SK-N-SH (cell line): ENCODE data around the gene KIF18A. TPM values are rescaled to one million over a fixed set of nuclear protein-coding genes. Genes with fewer than 3 reads are reported as not detected.

Experiments used
- CTCF ChIA-PET: fragments of 300-600, 350-600 bp; formaldehyde crosslinking; extraction: SDS; loops from one replicate; lab custom pipeline; 2021; lab: Yijun Ruan, JAX
- POLR2A ChIA-PET: fragments of 350-600 bp; sonication (Branson Sonifier 250); formaldehyde crosslinking; extraction: SDS; loops from one replicate; lab custom pipeline; 2020; ENCODE audit warnings: antibody characterized with exemption, inconsistent platforms; lab: Yijun Ruan, JAX
- DNase-seq: peaks from one replicate; pipeline ENCODE4 v3.0.0; 2012
- H2AFZ ChIP-seq: fragments of 200-600 bp; sonication (generic); 2 replicates; pipeline ENCODE4 v1.8.1; 2016; ENCODE audit warnings: antibody characterized with exemption, mild to moderate bottlenecking, low read depth
- H3F3A ChIP-seq: fragments of 200-600 bp; sonication (generic); replicated peaks from 2 replicates; pipeline ENCODE3; 2016; ENCODE audit warnings: antibody characterized with exemption, mild to moderate bottlenecking; ENCODE audit not compliant: insufficient read depth
- H3K27ac ChIP-seq, 2 experiments: fragments of 200-500 bp in 1 of 2; fragments of 200-600 bp in 1 of 2; sonication (Bioruptor generic) in 1 of 2; sonication (generic), shearing (Covaris generic) in 1 of 2; 2 replicates each; pipeline versions ENCODE4 v1.5.1 to v1.6.1; 2014 to 2016; ENCODE audit warnings: low read depth in 2 of 2, inconsistent platforms in 1 of 2, low read length in 1 of 2, mild to moderate bottlenecking in 1 of 2, mixed read lengths in 1 of 2
- H3K27me3 ChIP-seq: fragments of 200-600 bp; sonication (generic), shearing (Covaris generic); 2 replicates; pipeline ENCODE4 v1.6.1; 2016; ENCODE audit warnings: mixed run types; ENCODE audit not compliant: insufficient read depth
- H3K36me3 ChIP-seq, 2 experiments: fragments of 200-500 bp in 1 of 2; fragments of 200-600 bp in 1 of 2; sonication (Bioruptor generic) in 1 of 2; sonication (generic) in 1 of 2; replicated peaks in 1 of 2; 2 replicates each; pipeline versions ENCODE3 to v1.5.1; 2014 to 2016; ENCODE audit warnings: low read length in 1 of 2, mild to moderate bottlenecking in 1 of 2; ENCODE audit not compliant: insufficient read depth in 2 of 2, control insufficient read depth in 1 of 2
- H3K4me1 ChIP-seq, 2 experiments: fragments of 200-500 bp in 1 of 2; fragments of 200-600 bp in 1 of 2; sonication (Bioruptor generic) in 1 of 2; sonication (generic), shearing (Covaris generic) in 1 of 2; 2 replicates each; pipeline versions ENCODE4 v1.5.1 to v1.6.1; 2014 to 2016; ENCODE audit warnings: low read depth in 1 of 2, low read length in 1 of 2, mixed run types in 1 of 2; ENCODE audit not compliant: insufficient read depth in 2 of 2, control insufficient read depth in 1 of 2
- H3K4me2 ChIP-seq: fragments of 200-600 bp; sonication (generic), shearing (Covaris generic); 2 replicates; pipeline ENCODE4 v1.6.1; 2017; ENCODE audit warnings: mixed run types
- H3K4me3 ChIP-seq, 2 experiments: fragments of 200-500 bp in 1 of 2; fragments of 200-600 bp in 1 of 2; sonication (Bioruptor generic) in 1 of 2; sonication (generic), shearing (Covaris generic) in 1 of 2; 2 replicates each; pipeline versions ENCODE4 v1.5.1 to v1.8.1; 2014 to 2016; ENCODE audit warnings: low read depth in 2 of 2, inconsistent platforms in 1 of 2, low read length in 1 of 2, mild to moderate bottlenecking in 1 of 2, mixed read lengths in 1 of 2, moderate library complexity in 1 of 2
- H3K79me2 ChIP-seq: fragments of 200-600 bp; sonication (generic); 2 replicates; pipeline ENCODE4 v1.8.1; 2017; ENCODE audit warnings: mild to moderate bottlenecking; ENCODE audit not compliant: insufficient read depth
- H3K9ac ChIP-seq: fragments of 200-600 bp; sonication (generic); 2 replicates; pipeline ENCODE4 v1.6.1; 2017; ENCODE audit warnings: mixed run types
- H3K9me2 ChIP-seq: fragments of 200-600 bp; sonication (generic); 2 replicates; pipeline ENCODE4 v1.6.1; 2017; ENCODE audit warnings: mixed run types
- H3K9me3 ChIP-seq: fragments of 200-600 bp; sonication (generic); 2 replicates; pipeline ENCODE4 v1.6.1; 2017; ENCODE audit warnings: mixed run types, mild to moderate bottlenecking, moderate library complexity
- H4K20me1 ChIP-seq: fragments of 200-600 bp; sonication (generic); 2 replicates; pipeline ENCODE4 v1.6.1; 2017; ENCODE audit warnings: mild to moderate bottlenecking, mixed run types; ENCODE audit not compliant: insufficient read depth
- CHD2 ChIP-seq: fragments of 150-350 bp; IDR thresholded peaks from 2 replicates; pipeline ENCODE4 v1.6.1; 2018; ENCODE audit warnings: low read length; ENCODE audit not compliant: partially characterized antibody
- EP300 ChIP-seq, 2 experiments: IDR thresholded peaks; 2 replicates each; pipeline versions ENCODE4 v1.4.0 to v1.6.1; 2012; ENCODE audit warnings: borderline replicate concordance in 1 of 2, low read depth in 1 of 2, low read length in 1 of 2
- EZH2phosphoT487 ChIP-seq: fragments of 200-600 bp; sonication (generic); IDR thresholded peaks from 2 replicates; pipeline ENCODE4 v1.6.1; 2017; ENCODE audit warnings: low read depth, mixed run types, mild to moderate bottlenecking, antibody characterized with exemption, moderate library complexity, borderline replicate concordance
- FOSL2 ChIP-seq: IDR thresholded peaks from 2 replicates; pipeline ENCODE4 v1.4.0; 2012; ENCODE audit warnings: low read depth, mild to moderate bottlenecking, moderate library complexity, borderline replicate concordance
- FOXJ3 ChIP-seq: sonication (generic); formaldehyde crosslinking; IDR thresholded peaks from 2 replicates; pipeline ENCODE4 v1.5.1; 2020; ENCODE audit warnings: mild to moderate bottlenecking, missing genetic modification reagents
- GABPA ChIP-seq: IDR thresholded peaks from 2 replicates; pipeline ENCODE4 v1.4.0; 2012; ENCODE audit warnings: low read depth, mild to moderate bottlenecking
- GATA2 ChIP-seq: sonication (generic); formaldehyde crosslinking; IDR thresholded peaks from 2 replicates; pipeline ENCODE4 v1.5.0; 2020; ENCODE audit warnings: mild to moderate bottlenecking, missing genetic modification reagents
- IRF3 ChIP-seq: fragments of 150-350 bp; IDR thresholded peaks from 2 replicates; pipeline ENCODE4 v1.6.1; 2016; ENCODE audit warnings: mild to moderate bottlenecking, low read depth, low read length
- JUND ChIP-seq: IDR thresholded peaks from 2 replicates; pipeline ENCODE4 v1.4.0; 2012
- MEF2A ChIP-seq: IDR thresholded peaks from 2 replicates; pipeline ENCODE4 v1.4.0; 2012; ENCODE audit warnings: low read depth, borderline replicate concordance
- NRF1 ChIP-seq: IDR thresholded peaks from 2 replicates; pipeline ENCODE4 v1.6.1; 2012; ENCODE audit warnings: low read depth, mild to moderate bottlenecking, low read length
- REST ChIP-seq: IDR thresholded peaks from 2 replicates; pipeline ENCODE4 v1.6.1; 2012; ENCODE audit warnings: mild to moderate bottlenecking, low read depth, low read length, moderate library complexity
- RFX5 ChIP-seq: IDR thresholded peaks from 2 replicates; pipeline ENCODE4 v1.6.1; 2012; ENCODE audit warnings: mild to moderate bottlenecking, improper control_type of control experiment, low read length
- SIN3A ChIP-seq: IDR thresholded peaks from 2 replicates; pipeline ENCODE4 v1.6.1; 2012; ENCODE audit warnings: low read depth, mild to moderate bottlenecking, low read length, moderate library complexity, borderline replicate concordance
- TCF12 ChIP-seq: IDR thresholded peaks from 2 replicates; pipeline ENCODE4 v1.4.0; 2012
- USF1 ChIP-seq: IDR thresholded peaks from 2 replicates; pipeline ENCODE4 v1.4.0; 2012; ENCODE audit warnings: low read depth, borderline replicate concordance
- USF2 ChIP-seq: fragments of 150-350 bp; IDR thresholded peaks from 2 replicates; pipeline ENCODE4 v1.6.1; 2017; ENCODE audit warnings: antibody characterized with exemption, low read length, low read depth, borderline replicate concordance
- YY1 ChIP-seq: IDR thresholded peaks from 2 replicates; pipeline ENCODE4 v1.4.0; 2012; ENCODE audit warnings: low read depth, mild to moderate bottlenecking
- polyA plus RNA-seq, 3 experiments: library from polyadenylated mRNA; depleted of rRNA; stranded (reverse); fragments of >200 nt; gene quantifications; 2 replicates each; pipeline ENCODE4 v1.2.3, GENCODE V29; 2012

The KIF18A gene
- polyA plus RNA-seq, 1 of the 3 experiments (the other 2 are of a cell fraction) = 3.8 TPM

GRCh38 chr11:28071305-28071704 is 36.7 kb downstream of the KIF18A start (continued):
- TF ChIP-seq USF2 (no peak), JUND (no peak), GATA2 (CRISPR knock-in tag) (no peak)
- TF ChIP-seq, all 33 proteins: peak for 0

- Histone ChIP-seq H4K20me1 (no peaks in the 10 kb centered on the region), H3K4me2 (no peak overlapping the region), H3K9ac (no peak overlapping the region), H3K4me3 (no peak overlapping the region), H3K27ac (no peak overlapping the region), H3K4me1 (no peaks in the 10 kb centered on the region; a peak in 2 of 4 replicates), H3F3A (no peaks in the 10 kb centered on the region), H3K36me3 (peaks cover 18 to 45% of the 10 kb centered on the region in 2 experiments), H3K9me3 (no peaks in the 10 kb centered on the region), H3K9me2 (no peaks in the 10 kb centered on the region), H2AFZ (no peak overlapping the region), H3K27me3 (no peaks in the 10 kb centered on the region), H3K79me2 (no peaks in the 10 kb centered on the region; the same call in 1 of the 2 replicates)
- ChIA-PET POLR2A (no interaction called here), CTCF (interaction anchor here (1.4 kb wide), 1 partner anchor 23 kb away, joined by 3 read pairs; no protein-coding TSS in a partner anchor)
- TF ChIP-seq FOXJ3 (CRISPR knock-in tag) = no peak
- no peak for TF ChIP-seq GABPA
- TF ChIP-seq FOSL2 = no peak
- no peak for TF ChIP-seq EP300 (IDR thresholded peaks at IDR 0.05; ENCODE audit: borderline replicate concordance in 1 of 2, low read depth in 1 of 2, low read length in 1 of 2)
- no peak for TF ChIP-seq SIN3A
- TF ChIP-seq MEF2A = no peak
- TF ChIP-seq IRF3 = no peak
- no peak for TF ChIP-seq REST
- TF ChIP-seq USF1 = no peak
- no peak for TF ChIP-seq RFX5
- TF ChIP-seq CHD2 = no peak
- no peak for TF ChIP-seq TCF12
- TF ChIP-seq EZH2phosphoT487 = no peak
- no peak for TF ChIP-seq NRF1
- TF ChIP-seq YY1 = no peak
- DNase-seq = no peak
Measured at GRCh38 chr11:28058333-28058732, 49.6 kb downstream of the KIF18A start.
